ENCODE data around the gene TMEM151B.

The TMEM151B gene

GRCh38 chr6:44291841-44292240, 21.6 kb downstream of the TMEM151B start:
- TF ChIP-seq TAF1 (IDR thresholded peaks at IDR 0.05; ENCODE audit: borderline replicate concordance, insufficient read depth, low read length) (no peak), REST (IDR thresholded peaks at IDR 0.05; ENCODE audit: insufficient read depth in 1 of 2, low read depth in 2 of 2, low read length in 2 of 2) (no peak), POLR2AphosphoS5 (IDR thresholded peaks at IDR 0.05; ENCODE audit: low read depth, low read length) (no peak), FOXP2 (optimal IDR thresholded peaks at IDR 0.05; ENCODE audit: borderline replicate concordance, extremely low read depth, extremely low read length, insufficient read depth) (no peak), SIN3A (IDR thresholded peaks at IDR 0.05; ENCODE audit: borderline replicate concordance, insufficient read depth, low read length) (no peak)

- TF ChIP-seq REST (IDR thresholded peaks at IDR 0.05; ENCODE audit: insufficient read depth in 1 of 2, low read depth in 2 of 2, low read length in 2 of 2) (no peak), TAF1 (IDR thresholded peaks at IDR 0.05; ENCODE audit: borderline replicate concordance, insufficient read depth, low read length) (no peak), POLR2AphosphoS5 (IDR thresholded peaks at IDR 0.05; ENCODE audit: low read depth, low read length) (no peak), SIN3A (IDR thresholded peaks at IDR 0.05; ENCODE audit: borderline replicate concordance, insufficient read depth, low read length) (no peak), FOXP2 (optimal IDR thresholded peaks at IDR 0.05; ENCODE audit: borderline replicate concordance, extremely low read depth, extremely low read length, insufficient read depth) (no peak)
These were observed 22.6 kb downstream of the TMEM151B start for GRCh38 chr6:44292661-44293365.

GRCh38 chr6:44294832-44295791, 24.9 kb downstream of the TMEM151B start:
- TF ChIP-seq POLR2AphosphoS5 (IDR thresholded peaks at IDR 0.05; ENCODE audit: low read depth, low read length) (no peak), SIN3A (IDR thresholded peaks at IDR 0.05; ENCODE audit: borderline replicate concordance, insufficient read depth, low read length) (no peak), TAF1 (IDR thresholded peaks at IDR 0.05; ENCODE audit: borderline replicate concordance, insufficient read depth, low read length) (no peak)

- no peak; the same call in none of the 2 replicates for TF ChIP-seq POLR2AphosphoS5 (IDR thresholded peaks at IDR 0.05; ENCODE audit: low read depth, low read length)
- TF ChIP-seq FOXP2 (optimal IDR thresholded peaks at IDR 0.05; ENCODE audit: borderline replicate concordance, extremely low read depth, extremely low read length, insufficient read depth) = no peak
- TF ChIP-seq TAF1 (IDR thresholded peaks at IDR 0.05; ENCODE audit: borderline replicate concordance, insufficient read depth, low read length) = no peak
- TF ChIP-seq REST (IDR thresholded peaks at IDR 0.05; ENCODE audit: insufficient read depth in 1 of 2, low read depth in 2 of 2, low read length in 2 of 2) = no peak
- TF ChIP-seq SIN3A (IDR thresholded peaks at IDR 0.05; ENCODE audit: borderline replicate concordance, insufficient read depth, low read length) = no peak
These were observed 27.1 kb downstream of the TMEM151B start for GRCh38 chr6:44297063-44298038.

Measured in PFSK-1 (cell line).